Stimulated activated CD4-positive, alpha-beta T cell treated with anti-CD3 and anti-CD28 coated beads, Interleukin-12 subunit alpha, Interleukin-12 subunit beta, amount 100 ng/mL, for 24 hours (primary cell): ENCODE results near the gene NCOA1.
"Not testable (repeated sequence)": the region's sequence is repeated elsewhere in the genome, so short reads cannot be mapped to it uniquely, and the experiment has no call there.

Experiments used
- DNase-seq, 2 experiments: peaks; one replicate each; pipeline ENCODE4 v3.0.0-alpha.2; 2020; ENCODE audit warnings: low read depth in 2 of 2

NCOA1 gene

GRCh38 chr2:24533574-24533973 is 42.5 kb downstream of the NCOA1 start:
- DNase-seq: not testable (repeated sequence)

- no peak for DNase-seq
Measured at GRCh38 chr2:24538720-24539119, 47.7 kb downstream of the NCOA1 start.

GRCh38 chr2:24539258-24539657 is 48.2 kb downstream of the NCOA1 start:
- DNase-seq: no peak

- no peak for DNase-seq
Measured at GRCh38 chr2:24540011-24540477, 49.0 kb downstream of the NCOA1 start.

GRCh38 chr2:24541621-24542020 is 50.6 kb downstream of the NCOA1 start:
- DNase-seq: no peak

GRCh38 chr2:24542269-24542872 is 51.3 kb downstream of the NCOA1 start:
- no peak for DNase-seq

- no peak for DNase-seq
Measured at GRCh38 chr2:24543252-24543651, 52.2 kb downstream of the NCOA1 start.

GRCh38 chr2:24544456-24545115 is 53.5 kb downstream of the NCOA1 start:
- DNase-seq: no peak

GRCh38 chr2:24546669-24547068 is 55.6 kb downstream of the NCOA1 start:
- no peak for DNase-seq

- DNase-seq: no peak
Measured at GRCh38 chr2:24548058-24548457, 57.0 kb downstream of the NCOA1 start.

- not testable (repeated sequence) for DNase-seq
Measured at GRCh38 chr2:24550301-24550700, 59.2 kb downstream of the NCOA1 start.

GRCh38 chr2:24551016-24551415 is 60.0 kb downstream of the NCOA1 start:
- no peak for DNase-seq

- DNase-seq: no peak
Measured at GRCh38 chr2:24552836-24553235, 61.8 kb downstream of the NCOA1 start.

GRCh38 chr2:24558781-24559472 is 67.9 kb downstream of the NCOA1 start:
- DNase-seq: no peak

- no peak for DNase-seq
Measured at GRCh38 chr2:24559473-24560113, 68.5 kb downstream of the NCOA1 start.

GRCh38 chr2:24565537-24565936 is 74.5 kb downstream of the NCOA1 start:
- no peak for DNase-seq

- DNase-seq: no peak
Measured at GRCh38 chr2:24566209-24566608, 75.2 kb downstream of the NCOA1 start.

GRCh38 chr2:24566630-24567029 is 75.6 kb downstream of the NCOA1 start:
- DNase-seq: no peak

- no peak for DNase-seq
Measured at GRCh38 chr2:24568551-24568950, 77.5 kb downstream of the NCOA1 start.

GRCh38 chr2:24569565-24569964 is 78.5 kb downstream of the NCOA1 start:
- not testable (repeated sequence) for DNase-seq

- no peak for DNase-seq
Measured at GRCh38 chr2:24570225-24570624, 79.2 kb downstream of the NCOA1 start.

- DNase-seq: no peak
Measured at GRCh38 chr2:24571828-24572442, 80.9 kb downstream of the NCOA1 start.
